Measurements from ENCODE around the gene SLC44A1.

The SLC44A1 gene

GRCh38 chr9:105455836-105456475, 211.5 kb downstream of the SLC44A1 start:
- DNase-seq (ENCODE audit: low spot score), result no peak
- no peak for TF ChIP-seq CTCF (IDR thresholded peaks at IDR 0.05; ENCODE audit: extremely low read depth, missing control alignments)

GRCh38 chr9:105457560-105458294, 213.3 kb downstream of the SLC44A1 start:
- TF ChIP-seq CTCF (IDR thresholded peaks at IDR 0.05; ENCODE audit: extremely low read depth, missing control alignments), result no peak
- no peak for DNase-seq (ENCODE audit: low spot score)

- no peak for TF ChIP-seq CTCF (IDR thresholded peaks at IDR 0.05; ENCODE audit: extremely low read depth, missing control alignments)
- DNase-seq (ENCODE audit: low spot score), result no peak
These were observed 214.0 kb downstream of the SLC44A1 start for GRCh38 chr9:105458404-105458803.

- no peak for TF ChIP-seq CTCF (IDR thresholded peaks at IDR 0.05; ENCODE audit: extremely low read depth, missing control alignments)
- no peak for DNase-seq (ENCODE audit: low spot score)
These were observed 214.9 kb downstream of the SLC44A1 start for GRCh38 chr9:105459336-105459735.

GRCh38 chr9:105466898-105467455, 222.5 kb downstream of the SLC44A1 start:
- no peak for DNase-seq (ENCODE audit: low spot score)
- no peak for TF ChIP-seq CTCF (IDR thresholded peaks at IDR 0.05; ENCODE audit: extremely low read depth, missing control alignments)

- TF ChIP-seq CTCF (IDR thresholded peaks at IDR 0.05; ENCODE audit: extremely low read depth, missing control alignments), result no peak
- no peak for DNase-seq (ENCODE audit: low spot score)
These were observed 224.4 kb downstream of the SLC44A1 start for GRCh38 chr9:105468875-105469274.

GRCh38 chr9:105473221-105473620, 228.8 kb downstream of the SLC44A1 start:
- DNase-seq (ENCODE audit: low spot score), result no peak
- TF ChIP-seq CTCF (IDR thresholded peaks at IDR 0.05; ENCODE audit: extremely low read depth, missing control alignments), result no peak
